GM12878 (cell line): ENCODE data around the gene DAB2IP.

Experiments used
- ASH2L ChIP-seq: fragments of 300-600, 200-600 bp; sonication (generic); IDR thresholded peaks from 2 replicates; pipeline ENCODE4 v1.6.1; 2017; ENCODE audit warnings: low read depth, mild to moderate bottlenecking, borderline replicate concordance
- ATF3 ChIP-seq: IDR thresholded peaks from 2 replicates; pipeline ENCODE4 v1.6.1; 2011; ENCODE audit warnings: low read depth, mild to moderate bottlenecking, low read length, moderate library complexity, borderline replicate concordance; ENCODE audit errors: extremely low read depth
- BACH1 ChIP-seq: fragments of 450-650 bp; IDR thresholded peaks from 2 replicates; pipeline ENCODE4 v1.6.1; 2017; ENCODE audit warnings: mild to moderate bottlenecking, borderline replicate concordance
- CTCF ChIP-seq, 3 experiments: IDR thresholded peaks in 2 of 3; conservative IDR thresholded peaks in 1 of 3; 2 replicates each; pipeline ENCODE4 v1.5.1; 2011; ENCODE audit warnings: low read depth in 3 of 3, low read length in 3 of 3, mild to moderate bottlenecking in 3 of 3, control low read depth in 2 of 3, moderate library complexity in 2 of 3, inconsistent platforms in 1 of 3, mixed read lengths in 1 of 3; ENCODE audit not compliant: control insufficient read depth in 2 of 3, insufficient read depth in 1 of 3; ENCODE audit errors: extremely low read depth in 1 of 3
- EGR1 ChIP-seq, 2 experiments: IDR thresholded peaks; 1 replicate in 1 of 2; 2 replicates in 1 of 2; pipeline ENCODE4 v1.6.1; 2011 to 2012; ENCODE audit warnings: low read depth in 2 of 2, low read length in 2 of 2, borderline replicate concordance in 1 of 2, mild to moderate bottlenecking in 1 of 2, moderate library complexity in 1 of 2
- ESRRA ChIP-seq: IDR thresholded peaks from 2 replicates; pipeline ENCODE4 v1.6.1; 2012; ENCODE audit warnings: mild to moderate bottlenecking, low read length, improper control_type of control experiment
- FOXM1 ChIP-seq: IDR thresholded peaks from 2 replicates; pipeline ENCODE4 v1.6.1; 2012; ENCODE audit warnings: low read depth, mild to moderate bottlenecking, inconsistent platforms, low read length, moderate library complexity
- NBN ChIP-seq: fragments of 450-650 bp; IDR thresholded peaks from 2 replicates; pipeline ENCODE4 v1.6.1; 2016
- POLR2AphosphoS5 ChIP-seq: IDR thresholded peaks from 2 replicates; pipeline ENCODE4 v1.6.1; 2011; ENCODE audit warnings: mild to moderate bottlenecking, low read length, inconsistent platforms
- SREBF1 ChIP-seq: IDR thresholded peaks from 2 replicates; pipeline ENCODE4 v1.6.1; 2012; ENCODE audit warnings: mild to moderate bottlenecking, low read length
- ZNF24 ChIP-seq: fragments of 450-650 bp; IDR thresholded peaks from 2 replicates; pipeline ENCODE4 v1.6.1; 2017; ENCODE audit warnings: antibody characterized with exemption, mild to moderate bottlenecking
- ZSCAN29 ChIP-seq: fragments of 450-650 bp; IDR thresholded peaks from 2 replicates; pipeline ENCODE4 v1.6.1; 2017; ENCODE audit warnings: mild to moderate bottlenecking, moderate library complexity

- TF ChIP-seq SREBF1 (no peak), CTCF (IDR thresholded peaks at IDR 0.05 in 2 of 3, conservative IDR thresholded peaks at IDR 0.05 in 1 of 3; ENCODE audit: control insufficient read depth in 2 of 3, extremely low read depth in 1 of 3, insufficient read depth in 1 of 3, low read depth in 3 of 3, low read length in 3 of 3) (no peak), NBN (no peak), ESRRA (no peak), ASH2L (no peak), ZSCAN29 (no peak), ATF3 (no peak), EGR1 (IDR thresholded peaks at IDR 0.05; ENCODE audit: borderline replicate concordance in 1 of 2, low read depth in 2 of 2, low read length in 2 of 2) (no peak), ZNF24 (no peak), FOXM1 (no peak), BACH1 (no peak), POLR2AphosphoS5 (no peak)
These were observed 160.3 kb downstream of the DAB2IP start for GRCh38 chr9:121811751-121812150.
